ENCODE measurements around the gene PARVA.

PARVA gene

DNA sequence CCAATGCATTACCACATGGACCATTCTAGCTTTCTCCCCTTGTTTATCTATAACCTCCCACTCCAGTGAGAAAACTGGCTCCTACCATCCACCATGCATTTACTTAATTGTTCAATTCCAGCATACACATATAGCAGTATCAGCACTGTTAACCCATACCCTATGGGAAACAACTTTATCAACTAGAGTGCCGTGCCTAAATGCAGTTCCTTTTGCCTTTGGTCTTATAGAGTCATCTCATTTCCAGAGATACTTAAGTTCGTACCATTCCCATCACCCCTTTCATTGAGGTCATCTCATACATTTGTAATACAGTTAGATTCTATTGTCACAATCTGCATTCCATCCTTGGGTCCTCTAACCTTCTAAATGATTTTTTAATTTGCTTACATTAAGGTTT, 86.9 kb downstream of the PARVA start:
- no peak for DNase-seq

- no peak for DNase-seq
Measured at GRCh38 chr11:12465332-12465731, 88.0 kb downstream of the PARVA start.

- DNase-seq, result peak; percentile 4
Measured at GRCh38 chr11:12467610-12468009, 90.2 kb downstream of the PARVA start.

DNA sequence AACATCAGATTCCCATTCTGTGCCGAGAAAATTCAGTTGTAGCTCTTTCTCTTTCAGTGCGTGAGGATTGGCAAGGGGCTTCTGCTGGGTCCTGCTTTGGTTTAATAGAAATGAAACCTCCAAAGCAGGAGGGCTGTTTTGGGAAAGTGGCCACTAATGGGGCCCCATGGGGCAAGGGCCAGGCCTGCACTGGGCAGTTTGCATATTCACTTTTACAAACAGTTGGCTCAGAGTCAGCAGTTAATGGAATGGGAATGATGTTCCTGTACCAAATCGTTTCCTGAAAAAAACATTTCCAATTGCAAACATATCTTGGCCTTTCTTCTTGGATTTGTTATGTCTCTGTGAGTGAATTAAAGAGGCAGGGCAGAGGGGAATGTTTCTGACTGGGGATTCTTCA, 92.1 kb downstream of the PARVA start:
- no peak for DNase-seq

- no peak for DNase-seq
Measured at GRCh38 chr11:12470236-12470635, 92.9 kb downstream of the PARVA start.

- DNase-seq, result no peak
Measured at GRCh38 chr11:12472401-12473005, 95.1 kb downstream of the PARVA start.

DNA sequence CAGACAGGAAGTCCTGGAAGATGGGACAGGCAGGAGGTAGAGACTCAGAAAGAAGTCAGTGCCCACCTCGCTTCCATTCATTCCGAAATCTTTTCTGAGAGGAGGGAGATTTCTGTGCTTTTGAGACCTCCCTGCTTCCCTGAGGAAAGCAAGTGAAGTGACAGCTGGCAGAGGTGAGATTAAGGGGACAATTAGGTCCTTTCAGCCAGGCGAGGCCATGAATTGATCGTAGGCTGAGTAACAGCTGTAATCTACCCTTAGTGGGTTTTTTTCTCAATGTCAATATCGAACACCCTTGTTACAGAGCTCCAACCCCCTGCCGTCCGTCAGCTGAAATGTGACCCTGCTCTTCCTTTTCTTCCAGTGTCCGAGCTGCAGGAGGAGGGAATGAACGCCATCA, 96.0 kb downstream of the PARVA start:
- DNase-seq, result no peak

DNA sequence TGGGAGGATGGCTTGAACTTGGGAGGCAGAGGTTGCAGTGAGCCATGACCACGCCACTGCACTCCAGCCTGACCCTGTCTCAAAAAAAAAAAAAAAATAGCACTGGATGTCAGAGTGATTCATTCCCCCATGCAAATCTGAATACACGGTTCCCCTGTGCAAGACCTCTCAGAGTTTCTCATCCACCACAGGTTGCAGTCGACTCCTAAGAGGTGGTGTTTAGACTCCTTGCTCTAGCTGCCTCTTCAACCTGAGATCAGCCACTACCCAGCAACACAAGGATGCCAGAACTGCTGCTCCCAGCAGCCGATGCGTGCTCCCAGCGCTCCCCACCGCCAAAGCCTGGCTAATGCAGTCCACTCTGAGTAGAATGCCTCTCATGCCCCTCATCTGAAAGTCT, 97.5 kb downstream of the PARVA start:
- no peak for DNase-seq

GRCh38 chr11:12478743-12479142, 101.4 kb downstream of the PARVA start:
- DNase-seq, result no peak

- no peak for DNase-seq
Measured at GRCh38 chr11:12480401-12480800, 103.0 kb downstream of the PARVA start.

GRCh38 chr11:12482839-12483238, 105.5 kb downstream of the PARVA start:
- DNase-seq, result no peak

DNA sequence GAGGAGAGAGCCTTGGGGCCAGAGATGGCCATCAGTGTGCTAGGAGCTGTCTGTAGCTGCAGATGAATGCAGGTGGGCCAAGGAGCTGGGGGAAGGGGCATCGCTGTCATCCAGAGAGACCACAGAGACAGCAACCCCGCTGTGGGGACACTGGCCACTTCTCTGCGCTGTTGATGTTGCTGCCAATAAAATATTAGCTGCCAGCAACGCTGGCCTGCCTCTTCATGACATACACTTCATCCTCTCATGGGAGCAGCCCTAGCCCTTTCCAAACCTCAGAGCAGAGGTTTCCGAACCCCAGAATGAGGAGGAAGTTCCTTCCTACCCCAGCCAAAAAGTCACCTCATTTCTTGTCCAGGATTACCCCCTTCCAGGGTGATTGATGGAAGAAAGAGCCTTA, 106.2 kb downstream of the PARVA start:
- DNase-seq, result no peak

GRCh38 chr11:12485328-12485727, 108.0 kb downstream of the PARVA start:
- no peak for DNase-seq

DNA sequence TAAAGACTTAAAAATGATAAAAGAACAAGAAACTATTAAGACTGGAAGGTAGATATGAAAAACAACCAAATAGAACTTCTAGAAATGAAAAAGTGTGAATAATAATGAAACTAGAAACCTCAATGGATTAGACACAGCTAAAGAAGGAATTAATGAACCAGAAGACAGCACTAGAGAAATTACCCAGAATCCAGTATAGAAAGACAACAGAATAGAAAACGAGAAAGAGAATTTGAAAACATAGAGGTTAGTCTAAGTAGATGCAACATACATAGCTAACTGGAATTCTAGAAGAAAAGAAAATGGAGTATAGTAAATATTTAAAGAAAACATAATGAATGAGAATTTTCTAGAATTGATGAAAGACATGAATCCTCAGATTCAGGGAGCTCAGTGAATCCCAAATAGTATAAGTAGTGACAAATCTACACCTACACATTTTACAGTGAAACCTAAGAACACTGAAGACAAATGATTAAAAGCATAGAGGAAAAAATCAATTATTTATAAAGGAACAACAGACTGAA, 111.9 kb downstream of the PARVA start:
- DNase-seq, result no peak

DNA sequence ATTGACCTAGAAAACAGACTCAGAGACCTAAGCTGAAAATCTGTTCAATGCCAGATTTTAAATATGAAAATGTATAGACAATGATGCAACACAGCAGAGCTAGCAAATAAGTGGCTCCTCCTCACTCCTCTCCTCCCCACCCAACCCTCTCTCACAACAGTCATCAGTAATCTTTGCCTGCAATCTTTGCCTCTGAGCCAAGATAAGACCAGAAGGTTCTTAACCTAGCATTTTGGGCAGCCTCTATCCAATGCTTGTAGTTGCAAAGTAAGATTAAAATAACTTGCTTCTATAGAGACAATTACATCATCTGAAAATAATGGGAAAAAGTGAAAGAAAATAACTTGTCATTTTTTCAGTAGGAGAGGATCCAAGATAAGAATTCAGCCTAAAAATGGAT, 117.3 kb downstream of the PARVA start:
- no peak for DNase-seq

GRCh38 chr11:12496181-12497025, 119.0 kb downstream of the PARVA start:
- no peak for DNase-seq

DNA sequence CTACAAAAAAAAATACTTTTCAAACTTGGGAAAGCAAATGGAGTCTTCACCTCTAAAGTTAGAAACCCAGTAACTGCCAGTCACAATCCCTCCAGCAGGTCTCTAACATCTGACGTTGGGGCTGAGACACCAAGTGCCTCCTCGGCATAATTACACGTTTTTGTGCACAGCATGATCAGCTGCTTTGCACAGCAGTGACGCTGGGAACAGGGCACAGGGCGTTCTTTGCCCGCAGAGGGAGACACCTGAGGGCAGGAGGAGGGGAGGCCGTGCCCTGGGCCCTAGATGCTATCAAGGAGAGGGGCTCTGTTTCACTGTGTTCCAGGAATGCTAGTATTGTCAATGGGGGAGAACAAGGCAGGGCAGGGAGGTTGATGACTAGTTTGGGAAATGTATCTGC, 120.1 kb downstream of the PARVA start:
- DNase-seq, result no peak

GRCh38 chr11:12499071-12499470, 121.7 kb downstream of the PARVA start:
- no peak for DNase-seq

DNA sequence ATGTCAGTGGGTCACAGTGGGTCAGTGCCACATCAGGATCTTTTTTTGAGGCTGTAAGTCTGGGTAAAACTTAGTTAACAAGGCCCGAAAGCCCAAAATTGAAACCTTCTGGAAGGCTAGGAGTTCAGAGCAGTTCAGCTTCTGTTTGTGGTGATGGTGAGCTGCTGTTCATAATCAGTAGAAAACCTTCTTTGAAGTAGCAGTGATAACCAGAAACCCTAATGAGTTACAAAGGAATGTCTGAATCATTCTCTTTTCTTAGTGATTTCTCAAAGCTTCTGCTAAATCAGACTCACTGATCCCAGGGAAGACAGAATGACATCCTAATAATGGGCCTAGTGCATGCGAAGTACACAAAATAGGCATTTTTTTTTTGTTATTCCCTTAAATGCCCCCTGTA, 124.7 kb downstream of the PARVA start:
- no peak for DNase-seq

DNA sequence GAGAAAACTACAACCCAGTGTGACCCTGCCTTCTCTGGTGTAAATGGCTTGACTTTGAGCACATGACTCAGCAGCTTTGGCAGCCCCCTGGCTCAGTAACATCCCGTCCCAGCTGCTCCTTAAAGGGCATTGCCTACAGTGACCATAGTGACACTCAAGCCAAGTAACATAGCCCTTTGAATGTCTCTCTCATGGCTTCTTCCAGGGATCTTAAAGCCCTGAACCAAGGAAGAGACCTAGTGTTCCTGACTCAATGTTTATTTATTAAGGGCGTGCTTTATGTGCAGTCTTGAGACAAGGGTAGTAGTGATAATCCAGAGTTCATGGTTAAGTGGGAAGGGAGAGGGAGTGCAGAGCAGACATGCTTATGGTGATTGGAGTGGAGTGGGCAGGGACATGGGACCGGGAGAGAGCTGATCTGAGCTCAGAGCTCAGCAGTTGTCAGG, 125.7 kb downstream of the PARVA start:
- no peak for DNase-seq

- DNase-seq, result no peak
Measured at GRCh38 chr11:12503886-12504285, 126.5 kb downstream of the PARVA start.

GRCh38 chr11:12505183-12505582, 127.8 kb downstream of the PARVA start:
- DNase-seq, result no peak

- no peak for DNase-seq
Measured at GRCh38 chr11:12506404-12506921, 129.1 kb downstream of the PARVA start.

DNA sequence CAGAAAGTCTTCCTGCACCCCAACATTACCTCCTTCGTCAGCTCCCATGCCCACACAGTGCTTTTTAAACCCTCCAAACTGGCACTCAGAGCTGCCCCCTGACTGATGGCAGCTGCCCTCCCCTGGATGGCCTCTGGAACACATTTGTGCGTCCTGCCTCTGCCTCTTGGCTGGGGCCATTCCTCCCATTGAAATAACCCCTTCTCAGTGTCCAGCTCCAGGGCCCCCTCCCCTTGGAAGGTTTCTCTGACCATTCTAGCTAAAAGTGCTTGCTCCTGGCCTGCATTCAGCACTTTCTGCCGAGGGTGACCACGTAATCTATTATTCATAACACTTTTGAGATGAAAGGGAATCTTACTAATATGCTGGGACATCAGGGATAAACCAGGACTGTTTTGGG, 130.0 kb downstream of the PARVA start:
- DNase-seq, result no peak

Measured in hematopoietic multipotent progenitor cell treated with erythropoietin and hydrocortisone succinate and interleukin-3 and kit ligand, for 8 days (in vitro differentiated cells).